ENCODE data around the gene FSTL5. TPM values are rescaled to one million over a fixed set of nuclear protein-coding genes. Genes with fewer than 3 reads are reported as not detected.

The FSTL5 gene
- total RNA-seq, 1 experiment from 2014 or later, result not detected

GRCh38 chr4:161657616-161658015, 506.2 kb downstream of the FSTL5 start:
- POLR2A ChIA-PET, result no interaction called here
- Mint-ChIP-seq H3K36me3 (ENCODE audit: insufficient read depth, unreplicated experiment) (no peaks in the 10 kb centered on the region), H3K4me3 (ENCODE audit: unreplicated experiment) (no peak overlapping the region), H3K4me1 (ENCODE audit: insufficient read depth, unreplicated experiment) (no peaks in the 10 kb centered on the region), H3K9me3 (ENCODE audit: unreplicated experiment) (no peaks in the 10 kb centered on the region), H3K27me3 (ENCODE audit: insufficient read depth, unreplicated experiment) (no peaks in the 10 kb centered on the region), H3K27ac (ENCODE audit: low read depth, unreplicated experiment) (no peak overlapping the region)
- BruUV-seq (replicated peaks), result no TSS peak
- DNase-seq (ENCODE audit: unreplicated experiment), result no peak
- intact Hi-C loops (cut with micrococcal nuclease), result no loop called here
- CTCF ChIA-PET, result no interaction called here
- TF ChIP-seq, protein P1, sequence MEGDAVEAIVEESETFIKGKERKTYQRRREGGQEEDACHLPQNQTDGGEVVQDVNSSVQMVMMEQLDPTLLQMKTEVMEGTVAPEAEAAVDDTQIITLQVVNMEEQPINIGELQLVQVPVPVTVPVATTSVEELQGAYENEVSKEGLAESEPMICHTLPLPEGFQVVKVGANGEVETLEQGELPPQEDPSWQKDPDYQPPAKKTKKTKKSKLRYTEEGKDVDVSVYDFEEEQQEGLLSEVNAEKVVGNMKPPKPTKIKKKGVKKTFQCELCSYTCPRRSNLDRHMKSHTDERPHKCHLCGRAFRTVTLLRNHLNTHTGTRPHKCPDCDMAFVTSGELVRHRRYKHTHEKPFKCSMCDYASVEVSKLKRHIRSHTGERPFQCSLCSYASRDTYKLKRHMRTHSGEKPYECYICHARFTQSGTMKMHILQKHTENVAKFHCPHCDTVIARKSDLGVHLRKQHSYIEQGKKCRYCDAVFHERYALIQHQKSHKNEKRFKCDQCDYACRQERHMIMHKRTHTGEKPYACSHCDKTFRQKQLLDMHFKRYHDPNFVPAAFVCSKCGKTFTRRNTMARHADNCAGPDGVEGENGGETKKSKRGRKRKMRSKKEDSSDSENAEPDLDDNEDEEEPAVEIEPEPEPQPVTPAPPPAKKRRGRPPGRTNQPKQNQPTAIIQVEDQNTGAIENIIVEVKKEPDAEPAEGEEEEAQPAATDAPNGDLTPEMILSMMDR (IDR thresholded peaks at IDR 0.05; ENCODE audit: unreplicated experiment), result no peak

DNA sequence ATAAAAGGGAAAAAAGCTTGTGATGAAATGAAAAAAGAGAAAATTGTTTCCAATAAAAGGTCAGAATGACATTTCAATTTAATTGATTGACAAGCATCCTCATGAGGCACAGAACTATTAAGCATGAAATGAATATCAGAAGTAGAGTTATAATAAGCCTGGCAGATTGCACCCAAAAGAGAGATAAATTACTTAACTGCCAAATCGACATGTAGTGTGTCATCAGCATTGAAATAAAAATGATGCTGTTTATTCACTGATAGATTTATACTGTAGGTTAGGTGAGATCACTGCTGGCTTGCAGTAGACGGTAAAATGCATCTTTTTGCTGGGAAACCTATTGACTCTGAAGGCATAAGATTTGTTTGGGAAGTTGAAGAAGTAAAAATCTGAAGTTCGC, 507.2 kb downstream of the FSTL5 start:
- no TSS peak for BruUV-seq (replicated peaks)
- Mint-ChIP-seq H3K36me3 (ENCODE audit: insufficient read depth, unreplicated experiment) (no peaks in the 10 kb centered on the region), H3K9me3 (ENCODE audit: unreplicated experiment) (no peaks in the 10 kb centered on the region), H3K4me1 (ENCODE audit: insufficient read depth, unreplicated experiment) (no peaks in the 10 kb centered on the region), H3K4me3 (ENCODE audit: unreplicated experiment) (no peak overlapping the region), H3K27ac (ENCODE audit: low read depth, unreplicated experiment) (no peak overlapping the region), H3K27me3 (ENCODE audit: insufficient read depth, unreplicated experiment) (no peaks in the 10 kb centered on the region)
- intact Hi-C loops (cut with micrococcal nuclease), result no loop called here
- TF ChIP-seq, protein P1 (IDR thresholded peaks at IDR 0.05; ENCODE audit: unreplicated experiment), result no peak
- DNase-seq (ENCODE audit: unreplicated experiment), result no peak
- ChIA-PET POLR2A (no interaction called here), CTCF (no interaction called here)

DNA sequence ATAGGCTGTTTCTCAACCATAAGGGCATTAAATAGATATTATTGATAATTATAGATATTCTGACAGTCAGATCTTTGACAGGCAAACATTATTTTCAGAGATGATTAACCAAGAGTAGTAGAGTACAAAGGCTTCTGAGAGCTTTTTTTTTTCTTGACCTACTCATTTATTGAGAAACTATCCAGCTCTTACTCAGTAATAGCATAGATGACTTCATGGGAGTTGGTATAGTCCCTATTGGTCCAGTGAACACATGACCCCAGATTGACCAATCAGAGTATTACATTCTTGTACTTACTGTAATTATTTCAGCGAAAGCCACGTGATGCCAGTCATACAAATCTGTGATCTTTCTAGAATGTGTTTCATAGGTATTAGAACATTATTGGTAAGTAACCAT, 508.7 kb downstream of the FSTL5 start:
- Mint-ChIP-seq H3K9me3 (ENCODE audit: unreplicated experiment) (no peaks in the 10 kb centered on the region), H3K36me3 (ENCODE audit: insufficient read depth, unreplicated experiment) (no peaks in the 10 kb centered on the region), H3K27me3 (ENCODE audit: insufficient read depth, unreplicated experiment) (no peaks in the 10 kb centered on the region), H3K4me3 (ENCODE audit: unreplicated experiment) (no peak overlapping the region), H3K4me1 (ENCODE audit: insufficient read depth, unreplicated experiment) (no peaks in the 10 kb centered on the region), H3K27ac (ENCODE audit: low read depth, unreplicated experiment) (no peak overlapping the region)
- intact Hi-C loops (cut with micrococcal nuclease), result no loop called here
- POLR2A ChIA-PET, result no interaction called here
- no peak for DNase-seq (ENCODE audit: unreplicated experiment)
- CTCF ChIA-PET, result no interaction called here
- no TSS peak for BruUV-seq (replicated peaks)
- TF ChIP-seq, protein P1 (IDR thresholded peaks at IDR 0.05; ENCODE audit: unreplicated experiment), result no peak

DNA sequence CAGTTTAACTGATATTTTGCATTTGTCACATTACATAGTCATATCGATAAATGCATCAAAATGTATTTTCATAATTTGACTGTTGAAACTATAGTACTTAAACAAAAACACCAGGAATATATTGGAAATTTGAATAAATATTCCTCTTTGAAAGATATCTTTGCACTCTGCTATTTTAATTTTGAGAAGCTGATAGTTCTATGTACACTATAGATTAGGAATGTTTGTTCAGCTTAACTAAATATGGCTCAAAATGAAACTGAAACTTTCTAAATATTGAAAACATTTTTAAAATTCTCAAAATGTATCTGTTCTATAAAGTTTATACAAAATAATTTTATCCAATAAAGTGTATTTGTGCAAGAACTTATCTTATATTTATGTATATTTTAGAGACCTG, 510.1 kb downstream of the FSTL5 start:
- H3K4me1 Mint-ChIP-seq (ENCODE audit: insufficient read depth, unreplicated experiment), result no peaks in the 10 kb centered on the region
- H3K4me3 Mint-ChIP-seq (ENCODE audit: unreplicated experiment), result no peak overlapping the region
- H3K9me3 Mint-ChIP-seq (ENCODE audit: unreplicated experiment), result no peaks in the 10 kb centered on the region
- BruUV-seq (replicated peaks), result no TSS peak
- CTCF ChIA-PET, result no interaction called here
- no peaks in the 10 kb centered on the region for H3K36me3 Mint-ChIP-seq (ENCODE audit: insufficient read depth, unreplicated experiment)
- H3K27ac Mint-ChIP-seq (ENCODE audit: low read depth, unreplicated experiment), result no peak overlapping the region
- TF ChIP-seq, protein P1 (IDR thresholded peaks at IDR 0.05; ENCODE audit: unreplicated experiment), result no peak
- H3K27me3 Mint-ChIP-seq (ENCODE audit: insufficient read depth, unreplicated experiment), result no peaks in the 10 kb centered on the region
- no peak for DNase-seq (ENCODE audit: unreplicated experiment)
- POLR2A ChIA-PET, result no interaction called here
- intact Hi-C loops (cut with micrococcal nuclease), result no loop called here
